B cell (primary cell): ENCODE data around the gene NPAS3.

ENCODE experiments used
- EZH2 ChIP-seq: IDR thresholded peaks from 2 replicates; pipeline ENCODE4 v1.6.1; 2012; ENCODE audit warnings: borderline replicate concordance, low read depth, mild to moderate bottlenecking, moderate library complexity, low read length; ENCODE audit not compliant: insufficient read depth, poor library complexity, severe bottlenecking
- TF ChIP-seq, protein P1 (sequence below): fragments of 200-600 bp; IDR thresholded peaks from one replicate; pipeline ENCODE4 v1.8.0; 2022; ENCODE audit warnings: antibody characterized with exemption, mild to moderate bottlenecking

DNA sequence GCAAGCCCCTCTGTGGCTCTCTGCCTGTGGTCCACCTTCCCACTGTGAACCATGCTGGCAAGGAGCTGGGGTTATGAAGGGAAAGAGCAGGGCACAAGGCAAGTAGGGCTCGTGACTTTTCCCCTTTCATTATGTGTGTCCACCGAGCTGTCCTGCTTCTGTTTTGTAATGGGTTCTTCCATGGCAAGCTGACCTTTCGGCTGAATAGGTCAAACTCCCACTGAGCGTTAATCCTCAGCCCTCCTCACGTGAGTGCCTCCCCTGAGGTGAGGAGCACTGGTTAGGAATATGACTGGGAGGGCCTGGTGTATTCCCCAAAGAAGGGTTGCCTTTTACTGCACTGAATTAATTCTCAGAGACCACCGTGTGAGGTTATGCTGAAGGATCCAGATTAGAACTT lies 424.3 kb downstream of the NPAS3 start:
- TF ChIP-seq, protein P1, sequence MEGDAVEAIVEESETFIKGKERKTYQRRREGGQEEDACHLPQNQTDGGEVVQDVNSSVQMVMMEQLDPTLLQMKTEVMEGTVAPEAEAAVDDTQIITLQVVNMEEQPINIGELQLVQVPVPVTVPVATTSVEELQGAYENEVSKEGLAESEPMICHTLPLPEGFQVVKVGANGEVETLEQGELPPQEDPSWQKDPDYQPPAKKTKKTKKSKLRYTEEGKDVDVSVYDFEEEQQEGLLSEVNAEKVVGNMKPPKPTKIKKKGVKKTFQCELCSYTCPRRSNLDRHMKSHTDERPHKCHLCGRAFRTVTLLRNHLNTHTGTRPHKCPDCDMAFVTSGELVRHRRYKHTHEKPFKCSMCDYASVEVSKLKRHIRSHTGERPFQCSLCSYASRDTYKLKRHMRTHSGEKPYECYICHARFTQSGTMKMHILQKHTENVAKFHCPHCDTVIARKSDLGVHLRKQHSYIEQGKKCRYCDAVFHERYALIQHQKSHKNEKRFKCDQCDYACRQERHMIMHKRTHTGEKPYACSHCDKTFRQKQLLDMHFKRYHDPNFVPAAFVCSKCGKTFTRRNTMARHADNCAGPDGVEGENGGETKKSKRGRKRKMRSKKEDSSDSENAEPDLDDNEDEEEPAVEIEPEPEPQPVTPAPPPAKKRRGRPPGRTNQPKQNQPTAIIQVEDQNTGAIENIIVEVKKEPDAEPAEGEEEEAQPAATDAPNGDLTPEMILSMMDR = no peak
- no peak for TF ChIP-seq EZH2
